ENCODE results near the gene PLXNA2.

DNA sequence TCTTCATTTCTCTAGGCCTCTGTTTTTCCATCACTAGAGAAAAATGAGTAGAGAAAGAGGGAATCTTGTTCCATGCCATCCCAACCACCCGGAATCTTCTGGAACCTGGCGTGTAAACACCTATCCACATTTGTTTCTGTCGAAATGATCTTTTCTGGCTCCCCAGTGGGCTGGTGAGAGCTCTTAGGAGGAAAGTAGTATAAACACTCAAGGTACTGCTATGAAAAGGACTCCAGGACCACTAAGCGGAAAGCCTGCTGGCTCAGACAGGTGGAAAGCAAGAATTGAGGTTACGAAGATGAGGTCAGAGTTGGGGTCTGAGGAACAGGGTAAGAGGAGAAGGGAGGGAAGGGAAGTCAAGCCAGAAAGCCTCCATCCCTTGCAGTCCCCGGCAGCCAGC, 90.8 kb downstream of the PLXNA2 start:
- no peak for TF ChIP-seq ZNF274 (CRISPR knock-in tag; IDR thresholded peaks at IDR 0.05)
- no peak for TF ChIP-seq ZSCAN30 (CRISPR knock-in tag; IDR thresholded peaks at IDR 0.05)
- TF ChIP-seq, protein P1, sequence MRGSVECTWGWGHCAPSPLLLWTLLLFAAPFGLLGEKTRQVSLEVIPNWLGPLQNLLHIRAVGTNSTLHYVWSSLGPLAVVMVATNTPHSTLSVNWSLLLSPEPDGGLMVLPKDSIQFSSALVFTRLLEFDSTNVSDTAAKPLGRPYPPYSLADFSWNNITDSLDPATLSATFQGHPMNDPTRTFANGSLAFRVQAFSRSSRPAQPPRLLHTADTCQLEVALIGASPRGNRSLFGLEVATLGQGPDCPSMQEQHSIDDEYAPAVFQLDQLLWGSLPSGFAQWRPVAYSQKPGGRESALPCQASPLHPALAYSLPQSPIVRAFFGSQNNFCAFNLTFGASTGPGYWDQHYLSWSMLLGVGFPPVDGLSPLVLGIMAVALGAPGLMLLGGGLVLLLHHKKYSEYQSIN (CRISPR knock-in tag; IDR thresholded peaks at IDR 0.05; ENCODE audit: borderline replicate concordance), result no peak
- TF ChIP-seq MXI1 (IDR thresholded peaks at IDR 0.05; ENCODE audit: borderline replicate concordance, low read depth, low read length), result no peak
- TF ChIP-seq, protein P2, sequence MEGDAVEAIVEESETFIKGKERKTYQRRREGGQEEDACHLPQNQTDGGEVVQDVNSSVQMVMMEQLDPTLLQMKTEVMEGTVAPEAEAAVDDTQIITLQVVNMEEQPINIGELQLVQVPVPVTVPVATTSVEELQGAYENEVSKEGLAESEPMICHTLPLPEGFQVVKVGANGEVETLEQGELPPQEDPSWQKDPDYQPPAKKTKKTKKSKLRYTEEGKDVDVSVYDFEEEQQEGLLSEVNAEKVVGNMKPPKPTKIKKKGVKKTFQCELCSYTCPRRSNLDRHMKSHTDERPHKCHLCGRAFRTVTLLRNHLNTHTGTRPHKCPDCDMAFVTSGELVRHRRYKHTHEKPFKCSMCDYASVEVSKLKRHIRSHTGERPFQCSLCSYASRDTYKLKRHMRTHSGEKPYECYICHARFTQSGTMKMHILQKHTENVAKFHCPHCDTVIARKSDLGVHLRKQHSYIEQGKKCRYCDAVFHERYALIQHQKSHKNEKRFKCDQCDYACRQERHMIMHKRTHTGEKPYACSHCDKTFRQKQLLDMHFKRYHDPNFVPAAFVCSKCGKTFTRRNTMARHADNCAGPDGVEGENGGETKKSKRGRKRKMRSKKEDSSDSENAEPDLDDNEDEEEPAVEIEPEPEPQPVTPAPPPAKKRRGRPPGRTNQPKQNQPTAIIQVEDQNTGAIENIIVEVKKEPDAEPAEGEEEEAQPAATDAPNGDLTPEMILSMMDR (CRISPR knock-in tag; IDR thresholded peaks at IDR 0.05), result no peak
- TF ChIP-seq ZNF672 (CRISPR knock-in tag; IDR thresholded peaks at IDR 0.05), result no peak
- no peak for TF ChIP-seq ZNF567 (CRISPR knock-in tag; IDR thresholded peaks at IDR 0.05; ENCODE audit: borderline replicate concordance)
- TF ChIP-seq, protein P3, sequence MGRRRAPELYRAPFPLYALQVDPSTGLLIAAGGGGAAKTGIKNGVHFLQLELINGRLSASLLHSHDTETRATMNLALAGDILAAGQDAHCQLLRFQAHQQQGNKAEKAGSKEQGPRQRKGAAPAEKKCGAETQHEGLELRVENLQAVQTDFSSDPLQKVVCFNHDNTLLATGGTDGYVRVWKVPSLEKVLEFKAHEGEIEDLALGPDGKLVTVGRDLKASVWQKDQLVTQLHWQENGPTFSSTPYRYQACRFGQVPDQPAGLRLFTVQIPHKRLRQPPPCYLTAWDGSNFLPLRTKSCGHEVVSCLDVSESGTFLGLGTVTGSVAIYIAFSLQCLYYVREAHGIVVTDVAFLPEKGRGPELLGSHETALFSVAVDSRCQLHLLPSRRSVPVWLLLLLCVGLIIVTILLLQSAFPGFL (CRISPR knock-in tag; IDR thresholded peaks at IDR 0.05), result no peak
- TF ChIP-seq, protein P4, sequence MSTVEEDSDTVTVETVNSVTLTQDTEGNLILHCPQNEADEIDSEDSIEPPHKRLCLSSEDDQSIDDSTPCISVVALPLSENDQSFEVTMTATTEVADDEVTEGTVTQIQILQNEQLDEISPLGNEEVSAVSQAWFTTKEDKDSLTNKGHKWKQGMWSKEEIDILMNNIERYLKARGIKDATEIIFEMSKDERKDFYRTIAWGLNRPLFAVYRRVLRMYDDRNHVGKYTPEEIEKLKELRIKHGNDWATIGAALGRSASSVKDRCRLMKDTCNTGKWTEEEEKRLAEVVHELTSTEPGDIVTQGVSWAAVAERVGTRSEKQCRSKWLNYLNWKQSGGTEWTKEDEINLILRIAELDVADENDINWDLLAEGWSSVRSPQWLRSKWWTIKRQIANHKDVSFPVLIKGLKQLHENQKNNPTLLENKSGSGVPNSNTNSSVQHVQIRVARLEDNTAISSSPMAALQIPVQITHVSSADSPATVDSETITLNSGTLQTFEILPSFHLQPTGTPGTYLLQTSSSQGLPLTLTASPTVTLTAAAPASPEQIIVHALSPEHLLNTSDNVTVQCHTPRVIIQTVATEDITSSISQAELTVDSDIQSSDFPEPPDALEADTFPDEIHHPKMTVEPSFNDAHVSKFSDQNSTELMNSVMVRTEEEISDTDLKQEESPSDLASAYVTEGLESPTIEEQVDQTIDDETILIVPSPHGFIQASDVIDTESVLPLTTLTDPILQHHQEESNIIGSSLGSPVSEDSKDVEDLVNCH (CRISPR knock-in tag; IDR thresholded peaks at IDR 0.05), result no peak

All from HepG2 (cell line).